GM21526 (cell line): ENCODE data around the gene TMEM273.

ENCODE experiments used
- ATAC-seq: cut with Tn5 transposase; IDR thresholded peaks from one replicate; pipeline ENCODE4 v1.9.1; 2021; ENCODE audit warnings: moderate library complexity; ENCODE audit not compliant: unreplicated experiment, low FRiP score

Gene TMEM273

GRCh38 chr10:49105076-49105475 is 83.1 kb downstream of the TMEM273 start:
- no peak for ATAC-seq
